ENCODE data around the gene YIF1B.

Gene YIF1B

GRCh38 chr19:38304352-38304865 lies 11.3 kb downstream of the YIF1B start:
- no peak for DNase-seq

GRCh38 chr19:38303517-38304351 lies 12.0 kb downstream of the YIF1B start, which contains the start of gene C19orf33:
Gene C19orf33 (plus strand): TSS chr19:38304251. CDS start chr19:38304262, 11 bp downstream.
- no peak for DNase-seq

GRCh38 chr19:38298821-38299680 lies 16.7 kb downstream of the YIF1B start:
- DNase-seq, result no peak

- no peak for DNase-seq
Measured at GRCh38 chr19:38294090-38294489, 21.7 kb downstream of the YIF1B start.

- DNase-seq, result no peak
Measured at GRCh38 chr19:38293281-38293680, 22.5 kb downstream of the YIF1B start.

DNA sequence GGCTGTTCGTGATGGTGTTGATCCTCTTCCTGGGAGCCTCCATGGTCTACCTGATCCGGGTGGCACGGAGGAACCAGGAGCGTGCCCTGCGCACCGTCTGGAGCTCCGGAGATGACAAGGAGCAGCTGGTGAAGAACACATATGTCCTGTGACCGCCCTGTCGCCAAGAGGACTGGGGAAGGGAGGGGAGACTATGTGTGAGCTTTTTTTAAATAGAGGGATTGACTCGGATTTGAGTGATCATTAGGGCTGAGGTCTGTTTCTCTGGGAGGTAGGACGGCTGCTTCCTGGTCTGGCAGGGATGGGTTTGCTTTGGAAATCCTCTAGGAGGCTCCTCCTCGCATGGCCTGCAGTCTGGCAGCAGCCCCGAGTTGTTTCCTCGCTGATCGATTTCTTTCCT lies 23.9 kb downstream of the YIF1B start:
- no peak for DNase-seq

DNA sequence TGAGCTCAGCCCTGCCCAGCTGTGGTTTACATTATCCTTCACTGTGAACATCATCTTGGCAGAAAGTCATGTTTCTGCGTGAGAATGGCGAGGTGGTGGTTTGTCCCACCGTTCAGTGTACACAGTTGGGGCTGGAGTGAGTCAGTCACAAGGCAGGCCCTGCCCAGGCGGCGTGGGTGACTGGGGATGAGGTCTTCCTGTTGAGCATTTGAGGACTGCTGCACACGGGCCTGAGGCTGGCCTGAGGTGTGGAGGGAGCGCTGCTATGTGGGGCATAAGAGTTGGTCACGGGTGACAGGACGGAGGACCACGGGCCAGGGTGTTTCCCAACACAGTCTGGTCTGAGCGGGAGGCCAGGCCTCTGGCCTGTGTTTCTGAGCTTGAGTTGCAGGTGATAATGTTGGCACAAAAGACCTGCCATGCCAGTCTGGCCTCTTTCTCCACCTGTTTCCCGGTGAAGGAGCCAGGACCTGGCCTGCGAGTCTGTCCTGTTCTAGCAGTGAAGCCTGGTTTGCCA lies 25.1 kb downstream of the YIF1B start:
- no peak for DNase-seq

- no peak for DNase-seq
Measured at GRCh38 chr19:38289955-38290354, 25.8 kb downstream of the YIF1B start.

- no peak for DNase-seq
Measured at GRCh38 chr19:38288123-38288855, 27.5 kb downstream of the YIF1B start.

DNA sequence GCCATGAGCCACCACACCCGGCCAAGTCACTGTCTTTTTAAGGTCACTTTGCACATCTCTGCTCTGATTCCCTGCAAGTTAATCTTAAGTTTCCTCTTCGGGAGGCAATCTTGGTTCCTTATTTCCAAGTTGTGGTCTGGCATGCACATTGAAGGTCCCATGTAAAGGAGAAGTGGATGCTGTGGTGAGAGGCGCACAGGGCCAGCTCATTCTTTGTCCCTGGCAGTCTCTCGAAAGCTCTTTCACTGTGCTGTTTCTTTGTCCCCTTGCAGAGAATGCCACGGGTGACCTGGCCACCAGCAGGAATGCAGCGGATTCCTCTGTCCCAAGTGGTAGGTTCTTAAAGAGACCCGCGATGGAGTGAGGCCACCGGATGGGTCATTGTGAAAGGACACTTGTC lies 28.1 kb downstream of the YIF1B start:
- DNase-seq, result no peak

- no peak for DNase-seq
Measured at GRCh38 chr19:38285567-38285966, 30.2 kb downstream of the YIF1B start.

- DNase-seq, result no peak
Measured at GRCh38 chr19:38284422-38284821, 31.3 kb downstream of the YIF1B start.

GRCh38 chr19:38283271-38283670 lies 32.5 kb downstream of the YIF1B start:
- no peak for DNase-seq

- no peak for DNase-seq
Measured at GRCh38 chr19:38281811-38282566, 33.8 kb downstream of the YIF1B start.

DNA sequence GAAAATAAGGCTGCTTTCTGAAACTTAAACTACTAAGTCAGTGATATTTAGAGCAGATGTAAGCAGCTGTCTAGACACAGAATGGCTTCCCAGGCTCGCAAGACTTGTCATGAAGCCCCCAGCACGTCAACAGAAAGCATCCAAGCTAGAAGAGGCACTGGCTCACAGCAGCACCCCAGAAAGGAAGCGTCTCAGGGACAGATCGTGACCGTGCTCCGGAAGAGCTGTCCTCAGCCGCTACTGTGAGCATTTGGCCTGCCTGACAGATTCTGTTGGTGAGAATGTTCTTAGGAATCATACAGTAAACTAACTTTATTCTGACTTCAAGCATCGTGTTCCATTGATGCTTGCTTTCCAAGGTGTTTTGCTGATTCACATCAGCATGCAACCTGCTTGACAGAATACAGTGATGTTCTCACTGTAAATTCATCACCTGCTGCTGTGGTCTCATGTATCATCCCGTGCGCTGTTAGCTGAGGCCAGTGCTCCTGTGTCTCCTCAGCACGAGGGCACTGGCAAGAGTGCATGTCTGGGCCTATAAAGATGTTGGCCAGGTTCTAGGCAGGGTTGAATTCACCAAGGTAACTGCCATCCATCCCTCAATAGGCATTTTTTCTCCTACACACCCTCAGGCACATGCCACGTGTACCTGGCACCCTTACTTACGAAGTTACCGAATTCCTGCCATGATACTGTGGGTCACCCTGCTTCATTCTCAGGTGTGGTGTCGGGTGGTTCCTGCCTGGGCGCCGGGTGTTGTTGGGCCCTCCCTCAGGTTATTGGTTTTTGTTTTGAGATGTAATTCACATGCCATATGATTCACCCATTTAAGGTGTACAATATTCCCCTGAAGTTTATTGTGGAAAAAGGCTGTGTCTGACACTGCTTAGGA lies 35.5 kb downstream of the YIF1B start:
- DNase-seq, result no peak

- DNase-seq, result no peak
Measured at GRCh38 chr19:38278751-38279150, 37.0 kb downstream of the YIF1B start.

DNA sequence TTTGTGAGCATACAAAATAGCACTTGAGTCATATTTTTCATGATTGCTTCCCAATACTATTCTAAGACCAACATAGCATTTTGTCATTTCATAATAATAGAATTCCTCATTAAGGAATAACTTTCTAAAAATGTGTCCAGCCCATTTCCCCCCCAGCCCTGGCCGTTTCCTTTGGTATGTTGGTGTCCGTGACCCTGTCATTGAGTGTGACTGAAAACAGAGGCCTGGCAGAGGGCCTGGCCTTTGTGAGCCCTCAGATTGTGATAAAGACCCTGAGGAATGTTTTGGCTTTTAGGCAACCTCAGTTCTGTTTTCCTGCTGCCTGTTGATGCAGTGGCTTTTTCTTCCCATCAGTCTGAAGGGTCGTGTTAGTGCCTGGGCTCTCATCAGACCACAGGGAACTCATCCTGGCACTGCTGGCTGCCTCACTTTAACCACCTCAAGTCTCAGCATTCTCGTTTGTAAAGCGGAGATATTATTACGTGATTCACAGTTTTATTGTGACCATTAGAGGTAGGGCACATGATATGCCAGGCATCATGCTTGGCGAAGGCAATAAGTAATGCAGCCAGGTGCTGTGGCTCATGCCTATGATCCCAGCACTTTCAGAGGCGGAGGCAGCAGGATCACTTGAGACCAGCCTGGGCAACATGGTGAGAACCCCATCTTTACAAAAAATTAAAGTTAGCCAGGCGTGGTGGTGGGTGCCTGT lies 37.6 kb downstream of the YIF1B start:
- no peak for DNase-seq

GRCh38 chr19:38277549-38277948 lies 38.2 kb downstream of the YIF1B start:
- no peak for DNase-seq

DNA sequence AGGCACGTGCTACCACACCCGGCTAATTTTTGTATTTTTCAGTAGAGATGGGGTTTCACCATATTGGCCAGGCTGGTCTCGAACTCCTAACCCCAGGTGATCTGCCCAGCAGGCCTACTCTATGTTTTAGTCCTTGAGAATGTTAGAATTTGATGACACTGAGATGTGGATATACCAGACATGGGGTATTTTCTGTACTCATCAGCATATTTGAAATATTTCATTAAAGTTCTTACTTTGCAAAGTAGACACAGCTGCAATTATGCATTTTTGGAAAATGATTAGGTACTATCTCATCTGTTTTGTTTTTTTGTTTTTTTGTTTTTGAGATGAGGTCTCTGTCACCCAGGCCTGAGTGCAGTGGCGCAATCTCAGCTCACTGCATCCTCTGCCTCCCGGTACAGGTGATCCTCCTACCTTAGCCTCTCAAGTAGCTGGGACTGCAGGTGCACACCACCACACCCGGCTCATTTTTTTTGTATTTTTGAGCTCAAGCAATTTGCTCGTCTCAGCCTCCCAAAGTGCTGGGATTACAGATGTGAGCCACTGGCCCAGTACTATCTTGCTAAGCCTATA lies 38.7 kb downstream of the YIF1B start:
- DNase-seq, result no peak

DNA sequence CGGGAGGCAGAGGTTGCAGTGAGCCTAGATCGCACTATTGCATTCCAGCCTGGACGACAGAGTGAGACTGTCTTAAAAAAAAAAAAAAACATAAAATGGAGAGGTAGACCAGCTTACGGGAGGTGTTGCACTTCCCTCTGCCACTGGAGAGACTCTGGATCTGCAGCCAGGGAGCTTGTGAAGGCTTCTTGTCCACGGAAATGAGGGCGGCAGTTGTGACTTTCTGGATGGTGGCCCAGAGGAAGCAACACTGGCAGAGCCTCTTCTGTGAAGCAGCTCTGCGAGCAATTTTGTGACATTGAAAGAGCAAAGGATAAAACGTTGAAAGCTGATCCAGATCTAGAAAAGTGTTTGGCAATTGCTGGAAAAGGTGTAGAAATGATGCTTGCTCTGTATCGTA lies 41.0 kb downstream of the YIF1B start:
- DNase-seq, result no peak

Data from activated CD4-positive, alpha-beta T cell treated with anti-CD3 and anti-CD28 coated beads, Interleukin-2, amount 50 U/mL, for 16 hours (primary cell).